ENCODE results near the gene AGBL1.

AGBL1 gene

DNA sequence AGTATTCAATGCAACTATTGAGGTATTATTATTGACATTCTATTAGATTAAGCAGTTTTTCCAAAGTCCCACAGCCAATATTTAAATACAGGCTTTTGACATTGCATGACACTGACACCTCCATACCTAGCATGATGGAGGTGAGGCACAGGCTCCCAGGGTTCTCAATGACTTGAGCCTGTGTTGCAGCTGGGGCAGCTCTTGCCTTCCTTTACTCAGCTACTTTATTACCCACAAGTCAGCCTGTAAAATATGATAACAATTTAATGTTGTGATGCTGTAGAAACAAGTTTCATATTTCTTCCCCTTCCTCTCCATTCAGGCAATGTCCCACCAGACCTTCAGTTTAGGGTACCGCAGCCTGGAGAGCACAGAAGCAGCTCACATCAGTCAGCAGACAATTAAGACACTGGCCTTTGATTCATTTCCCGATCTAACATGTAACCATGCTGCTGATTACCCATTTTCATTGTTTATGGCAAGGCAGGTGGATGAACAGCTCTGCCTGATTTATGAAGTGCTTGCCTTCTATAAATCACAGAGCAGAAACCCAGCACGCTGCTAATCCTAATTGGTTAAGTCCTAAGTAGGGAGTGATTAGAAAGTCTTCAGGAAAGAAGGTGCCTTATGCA, 826.1 kb downstream of the AGBL1 start:
- Histone ChIP-seq H3K9me3 (ENCODE audit: insufficient read depth, low read length, severe bottlenecking) (no peaks in the 10 kb centered on the region), H3K9ac (ENCODE audit: low read depth, low read length) (no peak overlapping the region), H3K4me2 (ENCODE audit: insufficient read depth, low read length) (no peak overlapping the region), H4K20me1 (ENCODE audit: insufficient read depth, low read length) (no peaks in the 10 kb centered on the region), H3K79me2 (ENCODE audit: insufficient read depth, low read length) (no peaks in the 10 kb centered on the region), H3K36me3 (ENCODE audit: insufficient read depth, low read length) (no peaks in the 10 kb centered on the region), H2AFZ (ENCODE audit: low read depth, low read length) (no peak overlapping the region), H3K4me3 (ENCODE audit: low read depth in 1 of 2, low read length in 2 of 2) (no peak overlapping the region), H3K4me1 (ENCODE audit: insufficient read depth, low read length) (no peaks in the 10 kb centered on the region), H3K27ac (ENCODE audit: low read length) (no peak overlapping the region), H3K27me3 (ENCODE audit: insufficient read depth, low read length, poor library complexity) (no peaks in the 10 kb centered on the region)
- DNase-seq (no peak), ATAC-seq (ENCODE audit: insufficient read depth, low read depth) (no peak)
- TF ChIP-seq, protein P1, sequence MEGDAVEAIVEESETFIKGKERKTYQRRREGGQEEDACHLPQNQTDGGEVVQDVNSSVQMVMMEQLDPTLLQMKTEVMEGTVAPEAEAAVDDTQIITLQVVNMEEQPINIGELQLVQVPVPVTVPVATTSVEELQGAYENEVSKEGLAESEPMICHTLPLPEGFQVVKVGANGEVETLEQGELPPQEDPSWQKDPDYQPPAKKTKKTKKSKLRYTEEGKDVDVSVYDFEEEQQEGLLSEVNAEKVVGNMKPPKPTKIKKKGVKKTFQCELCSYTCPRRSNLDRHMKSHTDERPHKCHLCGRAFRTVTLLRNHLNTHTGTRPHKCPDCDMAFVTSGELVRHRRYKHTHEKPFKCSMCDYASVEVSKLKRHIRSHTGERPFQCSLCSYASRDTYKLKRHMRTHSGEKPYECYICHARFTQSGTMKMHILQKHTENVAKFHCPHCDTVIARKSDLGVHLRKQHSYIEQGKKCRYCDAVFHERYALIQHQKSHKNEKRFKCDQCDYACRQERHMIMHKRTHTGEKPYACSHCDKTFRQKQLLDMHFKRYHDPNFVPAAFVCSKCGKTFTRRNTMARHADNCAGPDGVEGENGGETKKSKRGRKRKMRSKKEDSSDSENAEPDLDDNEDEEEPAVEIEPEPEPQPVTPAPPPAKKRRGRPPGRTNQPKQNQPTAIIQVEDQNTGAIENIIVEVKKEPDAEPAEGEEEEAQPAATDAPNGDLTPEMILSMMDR (IDR thresholded peaks at IDR 0.05; ENCODE audit: borderline replicate concordance, extremely low read depth, low read length, poor library complexity, severe bottlenecking), result no peak
- TF ChIP-seq EZH2 (IDR thresholded peaks at IDR 0.05; ENCODE audit: borderline replicate concordance, low read depth, low read length, severe bottlenecking), result no peak

- no peaks in the 10 kb centered on the region for H3K36me3 ChIP-seq (ENCODE audit: insufficient read depth, low read length)
- no peak overlapping the region for H3K9ac ChIP-seq (ENCODE audit: low read depth, low read length)
- no peak overlapping the region for H3K4me2 ChIP-seq (ENCODE audit: insufficient read depth, low read length)
- H3K27me3 ChIP-seq (ENCODE audit: insufficient read depth, low read length, poor library complexity), result no peaks in the 10 kb centered on the region
- no peak for DNase-seq
- H3K4me1 ChIP-seq (ENCODE audit: insufficient read depth, low read length), result no peaks in the 10 kb centered on the region
- no peaks in the 10 kb centered on the region for H4K20me1 ChIP-seq (ENCODE audit: insufficient read depth, low read length)
- no peak overlapping the region for H3K27ac ChIP-seq (ENCODE audit: low read length)
- H3K79me2 ChIP-seq (ENCODE audit: insufficient read depth, low read length), result no peaks in the 10 kb centered on the region
- H3K4me3 ChIP-seq (ENCODE audit: low read depth in 1 of 2, low read length in 2 of 2), result no peak overlapping the region
- ATAC-seq (ENCODE audit: insufficient read depth, low read depth), result no peak
- TF ChIP-seq, protein P1 (IDR thresholded peaks at IDR 0.05; ENCODE audit: borderline replicate concordance, extremely low read depth, low read length, poor library complexity, severe bottlenecking), result no peak
- no peak for TF ChIP-seq EZH2 (IDR thresholded peaks at IDR 0.05; ENCODE audit: borderline replicate concordance, low read depth, low read length, severe bottlenecking)
- no peak overlapping the region for H2AFZ ChIP-seq (ENCODE audit: low read depth, low read length)
- H3K9me3 ChIP-seq (ENCODE audit: insufficient read depth, low read length, severe bottlenecking), result no peaks in the 10 kb centered on the region
Observed at GRCh38 chr15:86906376-86906775, 826.7 kb downstream of the AGBL1 start.

GRCh38 chr15:86911022-86911421, 831.4 kb downstream of the AGBL1 start:
- Histone ChIP-seq H3K4me1 (ENCODE audit: insufficient read depth, low read length) (no peaks in the 10 kb centered on the region), H3K4me2 (ENCODE audit: insufficient read depth, low read length) (no peak overlapping the region), H3K4me3 (ENCODE audit: low read depth in 1 of 2, low read length in 2 of 2) (no peak overlapping the region), H3K36me3 (ENCODE audit: insufficient read depth, low read length) (no peaks in the 10 kb centered on the region), H3K79me2 (ENCODE audit: insufficient read depth, low read length) (no peaks in the 10 kb centered on the region), H2AFZ (ENCODE audit: low read depth, low read length) (no peak overlapping the region), H3K27me3 (ENCODE audit: insufficient read depth, low read length, poor library complexity) (no peaks in the 10 kb centered on the region), H4K20me1 (ENCODE audit: insufficient read depth, low read length) (no peaks in the 10 kb centered on the region), H3K27ac (ENCODE audit: low read length) (no peak overlapping the region), H3K9me3 (ENCODE audit: insufficient read depth, low read length, severe bottlenecking) (no peaks in the 10 kb centered on the region), H3K9ac (ENCODE audit: low read depth, low read length) (no peak overlapping the region)
- no peak for DNase-seq
- TF ChIP-seq EZH2 (IDR thresholded peaks at IDR 0.05; ENCODE audit: borderline replicate concordance, low read depth, low read length, severe bottlenecking), result no peak
- TF ChIP-seq, protein P1 (IDR thresholded peaks at IDR 0.05; ENCODE audit: borderline replicate concordance, extremely low read depth, low read length, poor library complexity, severe bottlenecking), result no peak
- no peak for ATAC-seq (ENCODE audit: insufficient read depth, low read depth)

Data from DND-41 (cell line).